GM12801 (cell line): ENCODE measurements around the gene SPTB.

Experiments used
- TF ChIP-seq, protein P1 (sequence below): IDR thresholded peaks from one replicate; pipeline ENCODE4 v1.5.1; 2011; ENCODE audit warnings: control low read depth; ENCODE audit not compliant: insufficient read length; ENCODE audit errors: extremely low read depth

Gene SPTB

GRCh38 chr14:64718762-64719161, 160.9 kb downstream of the SPTB start:
- TF ChIP-seq, protein P1, sequence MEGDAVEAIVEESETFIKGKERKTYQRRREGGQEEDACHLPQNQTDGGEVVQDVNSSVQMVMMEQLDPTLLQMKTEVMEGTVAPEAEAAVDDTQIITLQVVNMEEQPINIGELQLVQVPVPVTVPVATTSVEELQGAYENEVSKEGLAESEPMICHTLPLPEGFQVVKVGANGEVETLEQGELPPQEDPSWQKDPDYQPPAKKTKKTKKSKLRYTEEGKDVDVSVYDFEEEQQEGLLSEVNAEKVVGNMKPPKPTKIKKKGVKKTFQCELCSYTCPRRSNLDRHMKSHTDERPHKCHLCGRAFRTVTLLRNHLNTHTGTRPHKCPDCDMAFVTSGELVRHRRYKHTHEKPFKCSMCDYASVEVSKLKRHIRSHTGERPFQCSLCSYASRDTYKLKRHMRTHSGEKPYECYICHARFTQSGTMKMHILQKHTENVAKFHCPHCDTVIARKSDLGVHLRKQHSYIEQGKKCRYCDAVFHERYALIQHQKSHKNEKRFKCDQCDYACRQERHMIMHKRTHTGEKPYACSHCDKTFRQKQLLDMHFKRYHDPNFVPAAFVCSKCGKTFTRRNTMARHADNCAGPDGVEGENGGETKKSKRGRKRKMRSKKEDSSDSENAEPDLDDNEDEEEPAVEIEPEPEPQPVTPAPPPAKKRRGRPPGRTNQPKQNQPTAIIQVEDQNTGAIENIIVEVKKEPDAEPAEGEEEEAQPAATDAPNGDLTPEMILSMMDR, result no peak

DNA sequence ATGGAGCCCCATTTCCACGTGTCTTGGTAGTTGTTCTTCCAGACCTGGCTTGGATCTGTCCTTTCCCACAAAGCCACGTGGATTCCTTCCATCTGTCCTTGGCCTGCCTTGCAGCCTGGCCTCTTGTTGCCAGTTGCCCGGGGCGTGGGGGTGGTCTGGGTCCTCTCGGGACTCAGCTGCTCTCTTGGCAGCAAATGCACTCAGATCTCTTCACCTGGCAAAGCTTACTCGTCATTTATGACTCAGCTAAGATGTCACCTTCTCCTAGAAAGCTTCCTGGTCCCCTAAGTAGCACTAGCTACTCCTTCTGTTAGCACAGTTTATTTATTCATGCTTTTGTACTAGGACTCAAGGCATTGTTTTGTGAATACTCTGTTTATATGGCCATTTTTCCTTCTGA, 161.8 kb downstream of the SPTB start:
- TF ChIP-seq, protein P1, result no peak

GRCh38 chr14:64715628-64716412, 163.9 kb downstream of the SPTB start:
- TF ChIP-seq, protein P1, result no peak

GRCh38 chr14:64715146-64715627, 164.5 kb downstream of the SPTB start:
- TF ChIP-seq, protein P1, result no peak

DNA sequence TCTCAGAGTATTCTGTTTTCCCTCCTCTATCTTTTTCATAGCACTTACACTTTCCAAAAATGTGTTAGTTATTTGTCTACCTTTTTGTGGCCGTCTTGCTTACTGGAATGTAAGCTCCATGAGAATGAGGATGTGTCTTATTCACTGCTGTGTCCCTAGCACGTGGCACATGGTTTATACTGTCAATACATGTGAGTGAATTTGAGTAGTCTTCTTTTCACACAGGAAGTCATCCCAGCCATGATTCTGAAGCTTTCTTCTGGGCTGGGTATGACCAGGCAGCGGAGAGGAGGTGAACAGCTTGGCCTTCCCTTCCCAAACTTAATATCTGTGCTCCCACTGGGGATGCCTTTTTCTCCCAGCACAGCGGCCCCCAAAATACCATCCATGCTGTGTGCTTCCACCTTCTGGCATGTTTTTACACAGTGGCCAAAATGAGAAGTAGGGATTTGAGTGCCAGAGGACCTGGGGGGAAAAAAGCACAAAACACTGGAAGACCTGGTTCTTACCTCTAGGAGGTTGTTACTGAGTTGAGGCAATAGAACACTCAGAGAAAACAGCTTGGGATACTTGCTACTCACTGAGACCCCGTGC, 165.2 kb downstream of the SPTB start:
- TF ChIP-seq, protein P1, result no peak

- TF ChIP-seq, protein P1, result no peak
Measured at GRCh38 chr14:64713677-64714076, 166.0 kb downstream of the SPTB start.

GRCh38 chr14:64711039-64711438, 168.7 kb downstream of the SPTB start:
- TF ChIP-seq, protein P1, result no peak
